Stimulated activated CD8-positive, alpha-beta memory T cell treated with anti-CD3 and anti-CD28 coated beads, Interleukin-15, amount 100 ng/mL, for 48 hours (primary cell): ENCODE measurements around the gene TOMM7.
"Not testable (repeated sequence)": the region's sequence is repeated elsewhere in the genome, so short reads cannot be mapped to it uniquely, and the experiment has no call there.

Source experiments
- DNase-seq, 2 donors: peaks; one replicate each; pipeline ENCODE4 v3.0.0-alpha.2; 2020; ENCODE audit warnings: low read depth in 2 of 2

TOMM7 gene

DNA sequence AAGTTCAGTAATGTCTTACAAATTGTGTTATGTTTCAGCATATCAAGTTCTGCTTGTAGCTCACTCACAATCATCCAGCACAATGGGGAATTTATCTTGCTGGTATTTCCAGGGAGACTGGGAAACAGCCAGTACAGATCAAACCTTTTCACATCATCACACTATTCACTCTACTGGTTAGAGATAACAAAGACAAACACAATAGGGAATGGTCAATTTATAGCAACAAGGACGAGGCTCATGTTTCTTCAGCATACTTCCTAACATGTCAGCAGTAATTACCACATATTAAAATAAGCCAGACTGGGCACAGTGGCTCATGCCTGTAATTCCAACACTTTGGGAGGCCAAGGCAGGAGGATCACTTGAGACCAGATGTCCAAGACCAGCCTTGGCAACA, 38.3 kb downstream of the TOMM7 start:
- no peak for DNase-seq

DNA sequence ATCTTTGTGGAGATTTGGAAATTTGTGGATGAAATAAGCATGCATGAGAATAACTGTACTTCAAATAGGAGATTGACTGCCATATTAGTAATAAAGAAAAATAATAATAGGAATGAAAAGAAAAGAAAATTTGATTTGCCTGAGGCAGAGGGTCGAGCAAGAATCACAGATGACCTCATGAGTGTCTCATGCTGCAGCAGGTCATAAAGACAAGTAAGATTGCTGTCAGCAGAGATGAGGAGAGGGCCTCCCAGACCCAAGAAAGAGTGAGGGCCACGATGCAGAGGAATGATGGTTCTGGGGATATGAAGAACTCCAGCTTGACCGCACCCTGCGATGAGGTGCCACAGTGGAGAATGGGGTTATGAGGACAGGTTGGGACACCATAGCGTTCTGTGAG, 39.2 kb downstream of the TOMM7 start:
- DNase-seq: no peak

GRCh38 chr7:22782616-22783232, 39.9 kb downstream of the TOMM7 start:
- peak; percentile 37 to 38 for DNase-seq

DNA sequence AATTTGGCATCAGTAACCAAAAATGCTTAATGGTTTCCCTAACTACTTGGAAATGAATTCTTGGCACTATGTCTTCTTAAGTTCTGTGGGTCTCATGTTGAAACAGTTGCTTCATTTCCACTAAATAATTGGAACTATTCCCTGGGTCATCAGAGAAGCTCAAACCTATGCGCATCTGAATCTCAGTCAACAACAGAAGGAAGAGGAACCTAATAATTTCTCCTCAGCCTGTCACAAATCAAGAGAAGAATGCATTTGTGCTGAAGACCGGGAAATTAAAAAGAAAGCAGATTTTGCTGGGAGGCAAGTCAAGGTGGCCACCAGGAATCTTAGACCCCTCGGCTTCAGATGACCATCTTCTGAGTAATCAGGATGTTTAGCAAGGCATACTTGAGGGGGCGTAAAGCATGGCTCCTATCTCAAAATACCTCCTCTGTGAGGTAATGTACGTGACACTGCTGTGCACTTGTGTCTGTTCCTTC, 41.4 kb downstream of the TOMM7 start:
- DNase-seq: no peak

DNA sequence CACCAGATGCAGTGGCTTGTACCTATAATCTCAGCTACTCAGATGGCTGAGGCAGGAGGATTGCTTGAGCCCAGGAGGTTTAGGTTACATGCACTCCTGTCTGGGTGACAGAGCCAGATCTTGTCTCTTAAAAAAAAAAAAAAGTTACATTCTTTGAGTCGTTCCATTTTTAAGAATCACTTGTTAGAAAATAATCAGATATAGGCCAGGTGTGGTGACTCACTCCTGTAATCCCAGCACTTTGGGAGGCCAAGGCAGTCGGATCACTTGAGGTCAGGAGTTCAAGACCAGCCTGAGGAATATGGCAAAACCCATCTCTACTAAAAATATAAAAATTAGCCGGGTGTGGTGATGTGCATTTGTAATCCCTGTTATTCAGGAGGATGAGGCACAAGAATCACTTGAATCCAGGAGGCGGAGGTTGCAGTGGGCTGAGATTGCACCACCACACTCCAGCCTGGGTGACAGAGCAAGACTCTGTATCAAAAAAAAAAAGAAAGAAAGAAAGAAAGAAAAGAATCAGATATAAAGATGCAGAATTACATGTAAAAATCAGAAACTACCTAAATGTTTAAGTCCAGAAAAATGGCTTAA, 42.8 kb downstream of the TOMM7 start:
- DNase-seq: not testable (repeated sequence)

DNA sequence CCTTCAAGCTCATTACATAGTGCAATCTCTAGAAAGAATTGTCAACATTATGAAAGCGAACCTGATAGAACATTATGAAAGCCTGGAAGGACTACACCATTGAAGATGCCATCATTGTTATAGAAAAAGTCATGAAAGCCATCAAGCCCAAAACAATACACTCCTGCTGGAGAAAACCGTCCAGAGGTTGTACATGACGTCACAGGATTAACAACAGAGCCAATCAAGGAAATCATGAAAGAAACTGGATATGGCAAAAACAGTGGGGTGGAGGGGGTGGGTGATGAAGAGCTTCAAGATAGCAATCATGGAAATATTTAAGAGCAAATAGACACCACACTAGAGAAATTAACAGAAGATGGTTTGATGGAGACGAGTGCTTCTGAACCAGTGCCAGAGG, 45.7 kb downstream of the TOMM7 start:
- no peak for DNase-seq

- DNase-seq: no peak
Measured at GRCh38 chr7:22772885-22773284, 49.8 kb downstream of the TOMM7 start.

- DNase-seq: no peak
Measured at GRCh38 chr7:22771872-22772228, 50.8 kb downstream of the TOMM7 start.

GRCh38 chr7:22771194-22771871, 51.3 kb downstream of the TOMM7 start:
- no peak for DNase-seq

GRCh38 chr7:22765609-22766008, 57.0 kb downstream of the TOMM7 start:
- no peak for DNase-seq
